ENCODE data around the gene ACTMAP.
A peak's percentile ranks its signal among the peaks of the same experiment; 100 is the strongest.

DNA sequence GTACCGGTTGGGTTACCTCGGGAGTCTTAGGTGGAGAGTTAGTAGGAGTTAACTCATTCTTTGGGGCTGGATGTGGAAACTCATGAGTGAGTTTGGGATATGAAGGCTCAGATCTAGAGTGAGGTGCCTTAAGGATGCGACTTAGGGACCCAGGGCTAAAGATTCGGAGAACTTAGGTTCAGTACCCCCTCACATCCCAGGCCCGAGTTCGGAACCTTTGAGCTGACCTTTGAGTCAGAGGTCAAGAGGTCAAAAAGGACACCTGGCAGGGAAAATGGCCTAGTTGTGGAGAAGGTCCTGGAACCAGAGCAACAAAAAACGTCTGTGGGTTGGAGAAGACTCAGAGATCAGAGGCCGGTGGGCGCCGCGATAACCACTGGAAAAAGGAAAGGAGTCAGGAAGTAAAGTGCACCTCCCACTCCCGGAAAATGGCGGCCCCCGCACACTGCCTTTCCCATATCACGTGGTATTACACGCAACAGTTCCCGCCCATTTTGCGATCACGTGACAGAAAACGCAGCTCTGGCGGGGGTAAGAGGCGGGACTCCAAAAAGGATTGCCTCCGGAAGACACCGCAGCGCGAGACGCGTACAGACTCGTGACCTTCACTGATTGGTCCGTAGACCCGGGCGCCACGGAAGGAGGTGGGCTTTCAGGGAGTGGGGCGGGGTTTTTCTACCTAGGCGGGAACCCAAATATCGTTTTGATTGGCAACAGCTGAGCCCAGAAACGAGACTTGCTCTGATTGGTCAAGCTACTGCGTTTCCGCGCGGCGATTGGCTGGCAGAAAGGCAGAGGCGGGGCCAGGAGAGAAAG, at the start of gene ACTMAP:
- TF ChIP-seq POLR2A (IDR thresholded peaks at IDR 0.05) = peak in 1 of 2 donors; percentile 62
- TF ChIP-seq, protein P1, sequence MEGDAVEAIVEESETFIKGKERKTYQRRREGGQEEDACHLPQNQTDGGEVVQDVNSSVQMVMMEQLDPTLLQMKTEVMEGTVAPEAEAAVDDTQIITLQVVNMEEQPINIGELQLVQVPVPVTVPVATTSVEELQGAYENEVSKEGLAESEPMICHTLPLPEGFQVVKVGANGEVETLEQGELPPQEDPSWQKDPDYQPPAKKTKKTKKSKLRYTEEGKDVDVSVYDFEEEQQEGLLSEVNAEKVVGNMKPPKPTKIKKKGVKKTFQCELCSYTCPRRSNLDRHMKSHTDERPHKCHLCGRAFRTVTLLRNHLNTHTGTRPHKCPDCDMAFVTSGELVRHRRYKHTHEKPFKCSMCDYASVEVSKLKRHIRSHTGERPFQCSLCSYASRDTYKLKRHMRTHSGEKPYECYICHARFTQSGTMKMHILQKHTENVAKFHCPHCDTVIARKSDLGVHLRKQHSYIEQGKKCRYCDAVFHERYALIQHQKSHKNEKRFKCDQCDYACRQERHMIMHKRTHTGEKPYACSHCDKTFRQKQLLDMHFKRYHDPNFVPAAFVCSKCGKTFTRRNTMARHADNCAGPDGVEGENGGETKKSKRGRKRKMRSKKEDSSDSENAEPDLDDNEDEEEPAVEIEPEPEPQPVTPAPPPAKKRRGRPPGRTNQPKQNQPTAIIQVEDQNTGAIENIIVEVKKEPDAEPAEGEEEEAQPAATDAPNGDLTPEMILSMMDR (IDR thresholded peaks at IDR 0.05) = no peak

Data from adrenal gland (tissue), 5 donors.